Amygdala (tissue), 56 donors: ENCODE results near the gene CAPS.

Experiments
- DNase-seq, 56 donors: peaks; one replicate each; lab custom pipeline; 2025; lab: John Stamatoyannopoulos, UW

Gene CAPS

DNA sequence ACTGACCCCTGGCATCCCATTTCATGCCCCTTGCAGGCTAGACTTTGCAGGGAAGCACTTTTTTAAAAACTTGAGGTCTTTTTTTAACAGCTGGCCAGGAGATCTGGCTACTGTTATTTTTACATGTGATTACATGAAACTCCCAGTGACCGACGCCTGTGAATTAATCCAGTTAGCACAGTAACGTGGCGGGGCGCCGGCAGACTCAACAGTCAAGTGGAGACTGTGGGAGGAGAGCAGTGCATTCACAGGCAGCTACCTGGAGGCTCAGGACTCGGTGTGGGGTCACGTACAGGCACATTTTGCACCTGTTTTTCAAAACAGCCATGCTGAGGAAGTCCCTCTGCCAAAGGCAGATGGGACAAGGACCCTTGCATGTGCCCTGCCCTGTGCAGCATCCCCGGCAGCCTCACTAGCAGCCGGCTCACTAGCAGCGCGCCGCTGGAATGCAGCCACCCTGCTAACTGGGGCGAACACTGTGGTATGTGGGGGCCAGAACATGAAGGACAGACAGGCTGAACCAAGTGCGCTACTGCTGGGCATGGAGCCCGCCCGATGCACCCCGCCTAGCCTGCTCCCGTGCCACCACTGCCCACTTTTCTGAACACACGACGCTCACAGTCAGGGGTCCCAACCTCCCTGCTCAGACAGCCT, 18.7 kb downstream of the CAPS start:
- peak in 7 of 56 donors; percentile 8 to 45 (median 25) for DNase-seq

DNA sequence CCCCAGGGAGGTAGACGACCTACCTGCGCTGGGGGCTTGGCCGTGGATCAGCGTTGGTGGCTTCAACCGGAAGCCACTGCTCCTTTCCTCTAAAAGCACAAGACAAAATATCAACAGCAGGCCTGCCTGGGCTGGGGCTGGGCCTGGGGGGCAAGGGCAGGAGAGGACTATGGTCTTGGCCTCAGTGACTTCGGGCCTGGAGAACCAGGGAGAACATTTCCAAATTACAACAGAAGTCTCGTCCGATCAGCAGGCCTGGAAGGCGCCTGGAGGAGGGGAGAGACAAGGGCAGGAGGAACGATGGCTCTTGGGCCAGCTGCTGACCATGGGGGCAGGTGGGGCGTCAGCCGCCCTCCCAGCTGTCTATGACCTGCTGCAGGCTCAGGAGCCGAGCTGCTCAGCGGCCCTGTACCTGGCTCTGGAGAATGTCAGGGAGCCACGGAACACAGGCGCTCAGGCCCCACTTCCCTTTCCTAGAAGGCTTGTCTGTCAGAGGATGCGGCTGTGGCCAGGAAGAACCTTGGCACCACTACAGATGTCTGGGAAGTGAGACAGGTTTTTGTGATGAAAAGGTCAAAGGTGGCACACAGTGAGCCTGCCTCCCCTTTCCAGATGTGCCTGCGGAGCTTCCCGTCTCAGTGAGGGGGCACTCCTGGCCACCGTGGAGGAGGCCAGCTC, 19.5 kb downstream of the CAPS start:
- no peak for DNase-seq

DNA sequence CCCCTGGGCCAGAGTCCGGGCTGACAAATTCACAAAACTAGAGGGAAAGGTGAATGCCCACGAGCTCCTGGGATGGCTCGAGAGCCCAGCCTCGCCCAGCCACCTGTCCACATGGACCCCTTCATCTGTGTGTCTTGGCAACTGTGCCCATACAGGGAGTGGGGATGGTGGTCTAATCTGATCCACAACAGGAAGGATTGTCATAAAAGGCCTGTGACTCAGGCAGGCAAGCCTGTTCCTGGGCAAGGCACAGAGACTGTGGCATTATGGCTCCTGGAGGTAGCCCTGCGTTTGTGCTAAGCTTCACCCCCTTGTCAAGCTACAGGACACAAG, 20.0 kb downstream of the CAPS start:
- no peak for DNase-seq

DNA sequence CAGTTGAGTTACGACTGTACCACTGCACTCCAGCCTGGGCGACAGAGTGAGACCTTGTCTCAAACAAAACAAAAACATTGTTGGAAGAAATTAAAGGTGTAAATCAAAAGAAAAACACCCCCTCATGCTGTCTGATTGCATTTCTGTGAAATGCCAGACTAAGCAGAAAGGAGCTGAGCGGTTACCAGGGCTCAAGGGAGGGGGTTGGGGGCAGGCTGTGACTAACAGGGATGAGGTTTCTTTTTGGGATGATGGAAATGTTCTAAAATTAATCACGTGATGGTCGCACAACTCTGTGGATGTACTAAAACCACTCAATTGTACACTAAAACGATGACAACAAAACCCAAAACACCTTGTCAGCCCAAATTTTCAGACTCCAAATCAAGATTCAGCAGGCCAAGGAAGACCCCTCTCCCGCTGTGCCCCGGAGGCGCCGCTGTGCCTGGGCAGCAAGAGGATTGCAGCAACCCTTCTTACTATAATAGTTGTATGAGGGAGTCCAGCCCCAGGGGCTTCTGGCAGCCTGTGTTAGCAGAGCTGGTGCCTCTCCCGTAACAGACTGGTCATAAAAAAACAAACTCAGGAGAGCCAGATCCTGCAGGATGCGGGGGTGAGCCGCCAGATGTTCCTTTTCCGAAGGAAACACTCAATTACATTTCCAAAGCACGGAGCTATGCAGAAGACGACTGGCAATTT, 20.9 kb downstream of the CAPS start:
- DNase-seq = peak in 6 of 56 donors; percentile 11 to 23 (median 17)

DNA sequence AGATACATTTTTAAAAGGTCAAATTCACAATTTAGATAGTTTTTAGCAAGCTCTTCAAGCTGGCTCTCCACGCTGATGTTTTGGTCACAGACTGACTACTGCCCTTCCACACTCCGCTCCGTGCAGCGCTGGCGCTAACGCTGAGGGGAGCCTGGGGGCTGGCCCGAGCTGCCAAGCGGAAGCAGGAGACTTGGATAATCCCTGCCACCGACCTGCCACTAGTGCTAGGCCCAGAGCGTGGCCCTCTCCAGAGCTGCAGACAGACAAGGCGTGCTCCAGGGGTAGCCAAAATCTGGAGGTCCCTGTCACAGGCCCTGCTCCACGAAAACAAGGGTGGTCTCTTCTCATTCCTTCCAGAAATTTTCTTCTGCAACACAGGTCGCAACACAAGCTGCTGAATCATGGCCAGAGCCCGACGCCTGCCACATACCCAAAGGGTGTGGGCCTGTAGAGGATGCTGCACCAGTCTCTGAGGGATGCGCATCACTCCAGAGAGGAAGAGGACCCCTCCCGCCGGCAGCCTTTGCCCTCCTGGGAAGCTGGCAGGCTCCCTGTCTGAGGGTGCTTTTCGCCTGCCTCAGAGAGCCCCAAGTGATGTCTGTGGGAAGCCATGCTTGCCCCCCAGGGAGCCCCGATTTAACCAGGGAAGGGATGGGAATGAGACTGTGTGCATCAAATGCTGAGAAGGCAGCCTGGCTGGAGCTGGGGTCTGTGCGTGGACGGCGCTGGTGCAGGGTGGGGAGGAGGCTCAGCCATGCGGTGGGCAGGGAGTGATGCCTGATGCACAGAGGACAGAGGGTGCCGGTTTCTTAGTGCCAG, 21.6 kb downstream of the CAPS start:
- DNase-seq = peak in 1 of 56 donors; percentile 21

DNA sequence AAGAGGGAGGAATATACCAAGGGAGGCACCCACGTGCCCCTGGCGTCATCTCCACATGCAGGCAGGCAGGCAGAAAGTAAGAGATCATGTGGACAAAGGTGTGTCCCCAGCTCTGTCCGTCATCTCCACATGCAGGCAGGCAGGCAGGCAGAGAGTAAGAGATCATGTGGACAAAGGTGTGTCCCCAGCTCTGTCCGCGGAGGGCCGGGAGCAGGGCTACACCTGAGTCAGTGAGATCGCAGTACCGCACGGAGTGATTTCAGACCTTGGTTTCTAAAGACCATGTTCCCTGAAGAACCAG, 22.2 kb downstream of the CAPS start:
- no peak for DNase-seq

DNA sequence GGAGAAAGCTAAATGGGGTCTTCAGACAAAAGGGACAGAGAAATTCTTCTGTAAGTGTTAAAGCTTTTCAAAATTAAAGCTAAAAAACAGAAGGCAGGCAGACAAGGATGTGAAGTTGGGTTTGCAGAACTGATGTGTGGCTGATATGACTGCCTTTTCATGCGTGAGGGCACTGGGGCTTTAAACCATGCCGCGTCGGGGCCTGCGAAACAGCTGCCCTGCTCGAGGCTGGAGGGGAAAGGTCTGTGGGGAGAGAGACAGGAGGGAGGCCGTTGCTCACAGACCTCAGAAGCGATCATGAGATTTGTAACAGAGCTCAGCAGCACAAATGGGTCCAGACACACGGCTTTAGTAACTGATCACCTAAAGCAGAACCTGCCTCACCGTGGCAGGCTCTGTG, 23.5 kb downstream of the CAPS start:
- no peak for DNase-seq

DNA sequence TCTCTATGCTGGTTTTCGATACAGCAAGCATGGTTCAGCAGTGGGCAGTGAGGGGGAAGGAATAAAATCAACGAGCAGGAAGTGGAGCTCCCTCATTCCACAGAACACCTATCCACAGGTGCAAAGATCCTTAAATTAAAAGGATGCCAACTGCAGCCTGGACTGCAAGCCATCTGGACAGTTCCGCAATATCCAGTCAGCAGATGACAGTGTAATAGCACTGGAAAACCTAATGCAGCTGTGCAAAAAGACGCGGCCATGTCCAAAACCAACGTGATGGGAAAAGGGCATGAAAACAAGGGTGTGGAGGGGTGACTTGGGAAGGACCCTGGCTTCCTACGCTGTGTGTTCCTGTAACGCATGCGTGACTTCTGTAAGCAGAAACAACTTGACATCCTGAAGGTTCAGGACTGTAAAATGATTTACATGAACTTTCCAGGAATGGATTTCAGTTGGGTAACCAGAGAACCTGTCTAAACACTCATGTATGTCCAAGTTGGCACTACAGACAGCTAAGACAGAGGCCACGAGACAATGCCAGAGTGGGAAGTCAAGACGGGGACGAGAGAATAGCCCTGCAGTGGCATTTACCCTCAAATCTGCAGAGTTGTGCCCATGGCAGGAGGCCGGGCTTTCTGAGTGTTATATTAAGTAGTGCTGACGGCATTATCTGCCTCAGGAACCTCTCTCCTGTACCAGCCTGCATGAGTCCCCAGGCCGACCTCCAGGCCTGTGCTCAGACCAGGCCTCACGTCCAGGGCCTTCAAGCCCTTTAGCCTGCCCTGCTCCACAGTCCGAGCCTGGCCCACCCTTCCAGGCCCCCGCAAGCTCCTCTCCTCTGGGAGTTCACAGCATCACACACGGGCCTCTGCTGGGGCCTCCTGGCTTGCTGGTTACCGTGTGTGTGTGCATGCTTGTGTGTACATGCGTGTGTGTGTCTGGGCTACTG, 26.5 kb downstream of the CAPS start:
- no peak for DNase-seq

DNA sequence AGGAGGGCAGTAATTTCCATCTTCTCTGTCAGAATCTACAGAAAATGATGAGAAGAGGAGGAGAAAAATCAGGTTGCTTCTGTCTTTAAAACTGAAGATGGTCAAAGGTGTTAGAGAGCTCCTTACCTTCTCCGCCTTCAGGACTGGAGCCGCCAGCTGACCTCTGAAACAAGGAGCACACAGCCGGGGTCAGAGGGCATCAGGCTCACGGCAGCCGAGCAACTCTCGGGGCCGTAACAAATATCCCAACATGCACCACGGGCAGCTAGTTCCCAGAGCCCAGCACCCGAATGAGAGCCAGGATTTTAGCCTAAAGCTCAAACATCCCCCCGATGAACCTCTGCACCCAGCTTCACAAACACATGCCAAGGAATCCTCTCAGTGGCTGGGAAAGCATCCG, 27.6 kb downstream of the CAPS start:
- DNase-seq = no peak

DNA sequence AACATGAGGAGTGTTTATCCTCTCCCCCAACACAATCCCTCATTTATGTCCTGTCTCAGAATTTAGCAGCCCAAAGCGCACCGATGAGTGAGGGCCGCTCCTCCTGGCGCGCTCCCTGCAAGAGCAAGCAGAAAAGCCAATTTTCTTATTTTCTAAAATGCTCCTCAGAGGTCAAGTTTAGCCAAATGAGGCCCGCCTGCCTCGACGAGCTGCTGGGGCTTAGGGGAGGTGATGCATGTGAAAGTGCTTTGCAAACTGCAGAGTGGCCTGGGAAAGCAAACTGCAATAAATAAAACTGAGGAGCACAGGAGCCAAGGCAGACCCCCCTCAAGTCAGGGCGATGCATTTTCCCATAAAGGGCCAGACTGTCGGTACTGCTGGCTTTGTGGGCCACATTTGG, 29.0 kb downstream of the CAPS start:
- DNase-seq = no peak

DNA sequence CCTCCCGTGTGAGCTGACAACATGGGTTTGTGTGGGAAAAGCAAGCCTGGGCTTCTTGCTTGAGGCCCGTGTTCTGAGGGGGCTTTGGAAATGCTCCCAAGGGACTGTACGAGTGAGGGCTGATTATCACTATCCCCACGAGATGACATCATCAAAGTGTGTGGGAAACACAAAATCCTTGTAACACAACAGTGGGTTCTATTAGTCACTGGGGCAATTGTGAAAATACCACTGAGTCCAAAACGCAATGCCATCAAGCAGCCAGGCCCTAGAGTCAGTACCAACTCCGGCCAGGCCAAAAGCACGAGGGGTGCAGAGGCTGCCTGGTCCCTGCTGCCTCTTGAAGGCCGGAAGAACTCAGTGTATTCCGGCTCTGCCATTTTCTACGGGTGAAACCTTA, 29.6 kb downstream of the CAPS start:
- no peak for DNase-seq

DNA sequence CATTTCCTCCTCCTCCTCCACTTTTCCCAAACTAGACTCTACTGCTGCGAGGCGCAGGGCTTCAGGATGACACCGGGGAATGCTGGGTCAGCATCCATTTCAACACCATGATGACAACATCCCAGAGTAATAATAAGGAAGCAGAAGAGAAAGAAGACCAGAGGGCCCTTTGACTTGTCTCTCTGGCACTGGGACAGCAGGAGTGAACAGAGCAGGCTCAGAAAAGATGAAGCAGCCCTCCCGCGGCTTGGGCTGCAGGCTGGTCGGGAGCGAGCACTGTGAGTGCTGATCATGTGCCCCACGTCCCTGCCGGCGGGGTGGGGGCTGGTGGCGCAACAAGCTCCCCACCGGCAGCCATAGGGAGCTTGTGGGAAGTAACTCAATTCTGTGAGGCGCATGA, 33.4 kb downstream of the CAPS start:
- peak in 52 of 56 donors; percentile 21 to 83 (median 64) for DNase-seq

DNA sequence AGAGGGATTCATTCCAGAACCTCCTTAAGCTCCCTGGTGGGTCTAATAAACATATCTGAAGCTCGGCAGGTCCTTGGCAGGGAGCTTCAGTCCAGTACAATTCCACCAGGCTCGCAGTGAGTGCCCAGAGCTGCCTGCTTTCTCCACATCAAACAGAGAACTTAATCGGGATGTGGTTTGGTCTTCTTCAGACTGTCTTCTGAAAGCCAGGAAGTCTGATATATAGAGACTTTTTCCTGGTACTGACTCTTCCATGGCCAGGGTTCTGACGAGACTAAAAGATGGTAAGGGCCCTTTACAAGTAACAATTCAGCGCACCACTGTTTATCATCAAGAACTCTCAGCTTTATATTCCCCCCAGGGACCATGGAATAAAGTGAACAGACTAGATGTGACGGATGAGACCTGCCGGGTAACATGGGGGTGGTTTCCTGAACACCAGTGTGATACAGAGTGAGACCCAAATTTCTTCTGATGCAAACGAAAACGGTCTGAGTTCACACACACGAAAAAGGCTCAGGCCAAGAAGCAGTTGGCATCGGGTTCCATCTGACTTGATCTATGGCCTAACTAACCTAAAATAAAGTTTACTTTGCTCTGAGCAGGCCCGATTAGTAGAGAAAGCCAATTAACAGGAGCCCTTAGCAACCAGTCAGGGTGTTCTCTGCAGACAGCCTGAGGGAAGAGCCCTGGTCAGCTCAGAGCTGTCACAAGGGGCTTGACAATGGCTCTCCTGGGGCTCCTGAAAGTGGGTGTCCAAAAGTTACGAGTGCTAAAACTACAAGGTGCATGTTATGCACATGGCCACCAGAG, 34.9 kb downstream of the CAPS start:
- DNase-seq = peak in 7 of 56 donors; percentile 13 to 44 (median 21)

DNA sequence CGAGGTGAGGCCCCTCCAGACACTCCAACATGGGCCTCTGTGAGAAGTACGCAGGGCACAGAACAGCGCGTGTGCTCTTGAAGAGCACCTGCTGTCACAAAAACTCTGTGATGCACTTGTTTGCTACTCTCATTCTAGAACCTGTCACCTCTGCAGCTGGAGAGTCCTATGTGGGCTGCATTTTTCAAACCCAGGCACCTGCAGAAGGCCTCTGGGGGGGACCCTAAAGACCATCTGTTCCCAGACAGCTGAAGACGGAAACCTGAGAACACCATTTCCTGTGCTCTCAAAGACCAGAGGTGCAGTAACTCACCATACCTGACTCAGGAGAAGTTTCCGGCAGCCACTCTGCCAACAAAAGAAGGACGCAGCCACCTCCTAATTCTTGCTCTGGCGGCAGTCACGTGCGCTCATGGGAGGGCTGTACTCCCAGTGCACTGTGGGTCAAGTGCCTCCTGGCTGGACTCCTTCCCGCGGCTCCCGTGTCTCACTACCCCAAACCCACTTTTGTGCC, 35.8 kb downstream of the CAPS start:
- DNase-seq = peak in 1 of 56 donors; percentile 18

DNA sequence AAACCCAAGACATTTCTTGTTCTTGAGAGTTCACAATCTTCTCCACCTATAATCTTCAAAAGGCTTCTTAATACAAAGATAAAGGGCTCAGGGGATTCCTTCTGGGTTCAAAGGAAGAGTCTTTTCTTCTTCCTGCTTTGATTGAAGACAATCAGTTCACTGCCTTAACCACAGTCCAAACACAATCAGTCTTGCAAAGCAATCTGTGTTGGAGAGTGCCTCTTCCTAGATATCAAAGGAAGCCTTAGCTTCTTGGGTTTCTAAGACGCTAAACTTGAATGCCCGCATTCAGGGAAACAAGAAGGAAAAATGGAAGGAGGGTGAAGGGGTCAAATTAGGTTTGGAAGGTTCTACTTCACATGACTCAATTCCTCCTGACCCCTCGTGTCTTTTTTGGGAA, 36.7 kb downstream of the CAPS start:
- no peak for DNase-seq

DNA sequence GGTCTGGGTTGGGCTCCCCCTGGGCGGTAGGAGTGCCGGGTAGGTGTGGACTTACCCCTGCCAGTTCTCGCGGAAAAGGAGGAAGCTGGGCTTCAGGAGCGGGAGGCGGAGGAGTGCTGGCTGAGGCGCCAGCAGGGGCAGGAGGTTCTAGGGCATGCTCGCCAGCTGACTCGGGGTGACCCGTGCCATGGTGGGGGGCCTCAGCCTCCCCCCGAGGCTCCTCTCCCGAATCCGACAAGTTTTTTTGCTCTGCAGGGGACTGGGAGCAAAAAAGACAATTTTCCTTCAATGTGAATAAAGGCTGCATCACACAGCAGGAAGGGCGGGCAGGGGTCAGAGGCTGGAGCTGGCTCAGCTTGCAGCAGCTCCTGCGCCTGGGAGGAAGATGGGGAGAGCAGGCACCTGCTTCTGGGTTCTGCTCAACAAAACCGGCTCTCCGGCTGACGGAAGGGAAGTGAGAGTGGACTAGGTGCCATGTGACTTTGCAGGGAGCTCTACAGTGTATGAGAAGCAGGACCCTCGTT, 37.3 kb downstream of the CAPS start:
- peak in 12 of 56 donors; percentile 18 to 57 (median 28) for DNase-seq

DNA sequence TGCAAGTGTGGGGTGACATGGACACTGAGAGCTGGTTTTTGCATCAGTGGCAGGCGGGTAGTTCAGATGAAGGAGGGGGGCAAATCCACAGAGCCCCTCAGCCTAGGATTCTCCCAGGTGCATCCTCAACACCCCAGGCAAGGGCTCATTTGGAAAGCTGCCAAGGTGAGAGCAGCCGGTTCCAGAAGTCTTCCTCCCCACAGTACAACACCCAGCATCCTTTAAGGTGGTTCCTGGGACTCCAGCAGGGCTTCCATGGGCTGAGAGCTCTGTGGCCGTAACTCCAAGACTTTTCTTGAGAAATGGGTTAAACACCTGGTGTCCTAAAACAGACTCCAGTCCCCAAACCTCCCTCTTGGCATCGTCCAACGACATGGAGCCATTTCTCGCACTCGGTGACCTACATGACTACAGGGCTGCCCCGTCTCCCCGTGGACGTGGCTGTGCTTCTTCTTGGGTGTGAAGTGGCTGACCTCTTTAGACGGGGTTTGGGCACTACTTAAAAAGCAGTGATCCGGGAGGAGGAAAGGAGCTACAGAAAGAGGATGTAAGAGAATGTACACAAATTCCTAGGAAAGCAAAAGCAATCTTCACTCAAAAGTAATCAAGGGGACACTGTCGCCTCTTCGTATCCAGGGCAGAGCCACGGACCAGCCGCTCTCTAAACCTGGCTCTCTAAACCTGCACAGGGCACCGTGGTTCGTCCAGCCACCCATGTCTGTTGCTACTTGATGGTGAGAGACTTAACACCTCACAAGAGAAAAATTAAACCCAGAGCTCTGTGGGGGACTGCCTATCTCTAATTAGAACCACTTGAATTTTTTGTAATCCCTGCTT, 38.4 kb downstream of the CAPS start:
- no peak for DNase-seq
